ENCODE data around the gene SMU1. TPM values are rescaled to one million over a fixed set of nuclear protein-coding genes. Genes with fewer than 3 reads are reported as not detected.

SMU1 gene
- total and polyA plus RNA-seq, 2 of the 13 experiments (the other 11 are each of a cell fraction or from before 2014, with no cell fraction given) = 12.9 to 36.6 TPM

- TF ChIP-seq ZNF235 (CRISPR knock-in tag; IDR thresholded peaks at IDR 0.05; ENCODE audit: borderline replicate concordance) (peak; percentile 72; the same call in 1 of the 2 replicates), ZNF512B (CRISPR knock-in tag; IDR thresholded peaks at IDR 0.05; ENCODE audit: borderline replicate concordance) (no peak), ZIK1 (CRISPR knock-in tag; IDR thresholded peaks at IDR 0.05; ENCODE audit: borderline replicate concordance, low read depth) (peak; percentile 68; the same call in 1 of the 2 replicates), POGZ (CRISPR knock-in tag; IDR thresholded peaks at IDR 0.05) (peak; percentile 74), ZNF567 (CRISPR knock-in tag; IDR thresholded peaks at IDR 0.05; ENCODE audit: borderline replicate concordance) (peak; percentile 76; the same call in 1 of the 2 replicates), SUZ12 (IDR thresholded peaks at IDR 0.05; ENCODE audit: low read depth, low read length) (peak; percentile 29; the same call in 1 of the 2 replicates), ZNF414 (CRISPR knock-in tag; IDR thresholded peaks at IDR 0.05) (peak; percentile 78; the same call in 1 of the 2 replicates), ZNF280B (CRISPR knock-in tag; IDR thresholded peaks at IDR 0.05; ENCODE audit: borderline replicate concordance) (no peak), ZFP36L2 (CRISPR knock-in tag; IDR thresholded peaks at IDR 0.05) (no peak), DPF2 (CRISPR knock-in tag; IDR thresholded peaks at IDR 0.05; ENCODE audit: borderline replicate concordance, low read depth) (no peak), ZFX (CRISPR knock-in tag; IDR thresholded peaks at IDR 0.05; ENCODE audit: low read depth) (peak; percentile 82), ZBTB21 (CRISPR knock-in tag; IDR thresholded peaks at IDR 0.05) (no peak; the same call in 1 of the 2 replicates), BORCS8-MEF2B (CRISPR knock-in tag; IDR thresholded peaks at IDR 0.05) (peak; percentile 88; the same call in 1 of the 2 replicates), MIXL1 (CRISPR knock-in tag; IDR thresholded peaks at IDR 0.05) (no peak), MNT (IDR thresholded peaks at IDR 0.05) (peak; percentile 46), ZNF33B (CRISPR knock-in tag; IDR thresholded peaks at IDR 0.05) (no peak; the same call in 1 of the 2 replicates), THRA (CRISPR knock-in tag; IDR thresholded peaks at IDR 0.05; ENCODE audit: borderline replicate concordance) (0 out of 2 replicates have a peak, but pooled peaks have one; percentile 60), ZSCAN9 (CRISPR knock-in tag; IDR thresholded peaks at IDR 0.05; ENCODE audit: borderline replicate concordance) (peak; percentile 67; the same call in 1 of the 2 replicates), ZNF720 (CRISPR knock-in tag; IDR thresholded peaks at IDR 0.05) (0 out of 2 replicates have a peak, but pooled peaks have one; percentile 18), POLR2AphosphoS5 (IDR thresholded peaks at IDR 0.05; ENCODE audit: low read depth, low read length) (peak; percentile 97), RCOR2 (CRISPR knock-in tag; IDR thresholded peaks at IDR 0.05) (peak; percentile 23; the same call in 1 of the 2 replicates), SMAD9 (CRISPR knock-in tag; IDR thresholded peaks at IDR 0.05) (0 out of 2 replicates have a peak, but pooled peaks have one; percentile 26)
These were observed 51.4 kb downstream of the SMU1 start, which contains the start of gene DNAJA1 (continued) for GRCh38 chr9:33024966-33025571.
